IMR-90 (cell line): ENCODE measurements around the gene TNRC18. TPM values are rescaled to one million over a fixed set of nuclear protein-coding genes. Genes with fewer than 3 reads are reported as not detected.

Experiments used
- ATAC-seq: fragments of 200-7000 bp; cut with Tn5 transposase; 2 replicates; pipeline ENCODE4 v1.9.1; 2020; ENCODE audit warnings: low read depth, mild to moderate bottlenecking, moderate library complexity
- BruUV-seq: library from RNA; stranded (reverse); fragments of 400-500 nt; replicated peaks from 2 replicates; lab custom pipeline; 2021; lab: Mats Ljungman, UMichigan
- CTCF ChIA-PET: fragments of 300-600 bp; formaldehyde crosslinking; extraction: SDS; loops from one replicate; lab custom pipeline; 2021; ENCODE audit warnings: antibody characterized with exemption; lab: Yijun Ruan, JAX
- POLR2A ChIA-PET: fragments of 300-600 bp; sonication (Branson Sonifier 250); formaldehyde crosslinking; loops from one replicate; lab custom pipeline; 2022; ENCODE audit warnings: antibody characterized with exemption; ENCODE audit not compliant: unreplicated experiment; lab: Charles Lee
- DNase-seq: peaks from one replicate; pipeline ENCODE4 v3.0.0; 2013
- H2AFZ ChIP-seq: replicated peaks from 2 replicates; pipeline ENCODE3; 2013; ENCODE audit warnings: low read length, mild to moderate bottlenecking; ENCODE audit not compliant: poor library complexity
- H2AK5ac ChIP-seq: 2 replicates; pipeline ENCODE4 v1.6.1; 2013; ENCODE audit warnings: low read depth, low read length, inconsistent platforms
- H2AK9ac ChIP-seq: replicated peaks from 2 replicates; pipeline ENCODE3; 2013; ENCODE audit warnings: mild to moderate bottlenecking, low read depth, low read length, moderate library complexity; ENCODE audit not compliant: poor library complexity
- H2BK120ac ChIP-seq: 2 replicates; pipeline ENCODE4 v1.6.1; 2013; ENCODE audit warnings: low read depth, low read length, inconsistent platforms
- H2BK15ac ChIP-seq: 3 replicates; pipeline ENCODE4 v1.6.1; 2013; ENCODE audit warnings: low read depth, low read length, inconsistent platforms
- H2BK20ac ChIP-seq: 2 replicates; pipeline ENCODE4 v1.6.1; 2013; ENCODE audit warnings: low read depth, mild to moderate bottlenecking, inconsistent platforms, low read length, moderate library complexity
- H2BK5ac ChIP-seq: 2 replicates; pipeline ENCODE4 v1.6.1; 2013; ENCODE audit warnings: mild to moderate bottlenecking, low read depth, low read length, inconsistent platforms; ENCODE audit not compliant: poor library complexity, severe bottlenecking
- H3K14ac ChIP-seq: replicated peaks from 2 replicates; pipeline ENCODE4 v1.6.1; 2013; ENCODE audit warnings: low read depth, low read length, inconsistent platforms
- H3K18ac ChIP-seq: 2 replicates; pipeline ENCODE4 v1.6.1; 2013; ENCODE audit warnings: low read depth, low read length, control low read depth
- H3K23ac ChIP-seq: 2 replicates; pipeline ENCODE4 v1.6.1; 2013; ENCODE audit warnings: low read depth, low read length, inconsistent platforms
- H3K27ac ChIP-seq: 2 replicates; pipeline ENCODE4 v1.5.1; 2013; ENCODE audit warnings: mild to moderate bottlenecking, control low read depth, low read length; ENCODE audit not compliant: insufficient read depth
- H3K27me3 ChIP-seq: 2 replicates; pipeline ENCODE4 v1.6.1; 2013; ENCODE audit warnings: low read length; ENCODE audit not compliant: control insufficient read depth, insufficient read depth
- H3K36me3 ChIP-seq: 2 replicates; pipeline ENCODE4 v1.6.1; 2013; ENCODE audit warnings: low read length, mixed read lengths; ENCODE audit not compliant: control insufficient read depth, insufficient read depth
- H3K4ac ChIP-seq: 2 replicates; pipeline ENCODE4 v1.6.1; 2013; ENCODE audit warnings: low read depth, low read length, inconsistent platforms
- H3K4me1 ChIP-seq: 2 replicates; pipeline ENCODE4 v1.6.1; 2013; ENCODE audit warnings: low read length, mixed read lengths; ENCODE audit not compliant: control insufficient read depth, insufficient read depth
- H3K4me2 ChIP-seq: 2 replicates; pipeline ENCODE4 v1.6.1; 2013; ENCODE audit warnings: low read depth, mild to moderate bottlenecking, control low read depth, low read length, moderate library complexity
- H3K4me3 ChIP-seq: 2 replicates; pipeline ENCODE4 v1.5.1; 2013; ENCODE audit warnings: low read depth, mild to moderate bottlenecking, control low read depth, low read length, moderate library complexity; ENCODE audit not compliant: insufficient read depth
- H3K56ac ChIP-seq: 2 replicates; pipeline ENCODE4 v1.6.1; 2013; ENCODE audit warnings: low read length, inconsistent platforms; ENCODE audit not compliant: insufficient read depth; ENCODE audit errors: extremely low read depth
- H3K79me1 ChIP-seq, 2 experiments: 2 replicates each; pipeline ENCODE4 v1.6.1; 2013; ENCODE audit warnings: low read length in 2 of 2, inconsistent platforms in 1 of 2, low read depth in 1 of 2
- H3K9ac ChIP-seq: 2 replicates; pipeline ENCODE4 v1.6.1; 2013; ENCODE audit warnings: low read depth, low read length, control low read depth
- H3K9me1 ChIP-seq: 2 replicates; pipeline ENCODE4 v1.6.1; 2013; ENCODE audit warnings: low read length, inconsistent platforms; ENCODE audit not compliant: insufficient read depth
- H3K9me3 ChIP-seq: 2 replicates; pipeline ENCODE4 v1.6.1; 2013; ENCODE audit warnings: low read length; ENCODE audit not compliant: control insufficient read depth, insufficient read depth
- H4K20me1 ChIP-seq: 2 replicates; pipeline ENCODE4 v1.6.1; 2013; ENCODE audit warnings: low read length, inconsistent platforms; ENCODE audit not compliant: insufficient read depth
- H4K5ac ChIP-seq: 2 replicates; pipeline ENCODE4 v1.6.1; 2013; ENCODE audit warnings: mild to moderate bottlenecking, low read depth, low read length, control low read depth
- H4K8ac ChIP-seq, 2 experiments: 2 replicates each; pipeline ENCODE4 v1.6.1; 2013; ENCODE audit warnings: low read depth in 2 of 2, low read length in 2 of 2, control low read depth in 1 of 2, inconsistent platforms in 1 of 2
- H4K91ac ChIP-seq: 2 replicates; pipeline ENCODE4 v1.6.1; 2013; ENCODE audit warnings: low read depth, low read length, inconsistent platforms; ENCODE audit not compliant: insufficient read depth
- CHD1 ChIP-seq: IDR thresholded peaks from 2 replicates; pipeline ENCODE4 v1.6.1; 2012; ENCODE audit warnings: low read depth, low read length, improper control_type of control experiment
- ELK1 ChIP-seq: fragments of 150-350 bp; IDR thresholded peaks from 2 replicates; pipeline ENCODE4 v1.6.1; 2016; ENCODE audit warnings: low read depth, mild to moderate bottlenecking, low read length, moderate library complexity, borderline replicate concordance
- FOS ChIP-seq: fragments of 150-350 bp; IDR thresholded peaks from 2 replicates; pipeline ENCODE4 v1.6.1; 2016; ENCODE audit warnings: low read depth, low read length
- MAFK ChIP-seq: IDR thresholded peaks from 2 replicates; pipeline ENCODE4 v1.6.1; 2012; ENCODE audit warnings: low read depth, low read length, improper control_type of control experiment
- MAZ ChIP-seq: IDR thresholded peaks from 2 replicates; pipeline ENCODE4 v1.6.1; 2012; ENCODE audit warnings: low read depth, mild to moderate bottlenecking, low read length, improper control_type of control experiment, moderate library complexity, borderline replicate concordance
- NFE2L2 ChIP-seq: fragments of 150-350 bp; IDR thresholded peaks from 2 replicates; pipeline ENCODE4 v1.6.1; 2016; ENCODE audit warnings: low read depth, mild to moderate bottlenecking, low read length
- RAD21 ChIP-seq: IDR thresholded peaks from 2 replicates; pipeline ENCODE4 v1.6.1; 2012; ENCODE audit warnings: low read length, improper control_type of control experiment
- RCOR1 ChIP-seq: IDR thresholded peaks from 2 replicates; pipeline ENCODE4 v1.6.1; 2012; ENCODE audit warnings: mild to moderate bottlenecking, low read length, improper control_type of control experiment; ENCODE audit not compliant: insufficient replicate concordance
- RFX5 ChIP-seq: IDR thresholded peaks from 2 replicates; pipeline ENCODE4 v1.8.0; 2012; ENCODE audit warnings: low read depth, mild to moderate bottlenecking, low read length, moderate library complexity
- WGBS, 2 experiments: methylation state at CpG; one replicate each; pipeline versions ENCODE4 v1.1.5 to v1.1.7; 2013; ENCODE audit warnings: missing lambda C conversion rate in 2 of 2; ENCODE audit not compliant: insufficient read length in 1 of 2; ENCODE audit errors: extremely low coverage in 2 of 2; 5-methylcytosine and 5-hydroxymethylcytosine counted together
- dilution Hi-C: fragments of 300-500 bp; cut with HindIII; formaldehyde crosslinking; loops from one replicate; pipeline ENCODE4 v1.14.3; 2018; ENCODE audit warnings: low sequenced_read_pairs; ENCODE audit not compliant: unreplicated experiment
- in situ Hi-C: fragments of 300-500 bp; cut with MboI; formaldehyde crosslinking; loops from 3 replicates; pipeline ENCODE4 v1.14.3; 2019; ENCODE audit warnings: low sequenced_read_pairs, inconsistent platforms, mixed read lengths
- intact Hi-C: fragments of 100-400 bp; cut with micrococcal nuclease; formaldehyde crosslinking; loops from 2 replicates; pipeline ENCODE4 v1.10.0; 2022
- polyA plus RNA-seq, 3 experiments: library from polyadenylated mRNA; depleted of rRNA; stranded (reverse); fragments of >200 nt; gene quantifications; 2 replicates each; pipeline ENCODE4 v1.2.3, GENCODE V29; 2012; ENCODE audit warnings: low replicate concordance in 1 of 3
- total RNA-seq: library from RNA; depleted of rRNA; stranded (reverse); fragments of >200 nt; gene quantifications from 2 replicates; pipeline ENCODE4 v1.2.3, GENCODE V29; 2012

TNRC18 gene
- total and polyA plus RNA-seq, 2 of the 4 experiments (the other 2 are of a cell fraction): 4.7 to 29.6 TPM

GRCh38 chr7:5439572-5440496 lies 16.2 kb upstream of the TNRC18 start:
- H2AK5ac ChIP-seq: no peak overlapping the region; the same call in 1 of the 2 replicates
- no peak overlapping the region for H3K4me2 ChIP-seq
- no peak overlapping the region; the same call in 1 of the 2 replicates for H3K23ac ChIP-seq
- peaks cover 47% of the 10 kb centered on the region for H4K20me1 ChIP-seq
- H2BK120ac ChIP-seq: no peak overlapping the region
- BruUV-seq: no TSS peak
- in situ Hi-C loops (no loop called here), intact Hi-C loops (no loop called here), dilution Hi-C loops (no loop called here)
- 91% methylated on average over 6 of the region's 24 CpGs; no CpG with 5 or more reads in 1 of the 2 experiments for WGBS, 2 experiments
- DNase-seq: no peak
- H3K4me1 ChIP-seq: no peaks in the 10 kb centered on the region
- no peak overlapping the region for H2BK15ac ChIP-seq
- H3K9me3 ChIP-seq: peaks cover 12% of the 10 kb centered on the region
- H2BK20ac ChIP-seq: no peak overlapping the region
- H3K4ac ChIP-seq: no peak overlapping the region
- no peak overlapping the region for H3K4me3 ChIP-seq
- no peaks in the 10 kb centered on the region for H3K27me3 ChIP-seq
- ChIA-PET CTCF (no interaction called here), POLR2A (no interaction called here)
- H3K14ac ChIP-seq: no peak overlapping the region
- H3K36me3 ChIP-seq: peaks cover 21% of the 10 kb centered on the region; the same call in 1 of the 2 replicates
- H4K91ac ChIP-seq: no peak overlapping the region
- no peak for ATAC-seq
- H3K9me1 ChIP-seq: no peaks in the 10 kb centered on the region; the same call in 1 of the 2 replicates
- no peak overlapping the region for H2BK5ac ChIP-seq
- no peak for TF ChIP-seq ELK1
- no peak for TF ChIP-seq MAZ
- TF ChIP-seq RAD21: no peak
- TF ChIP-seq NFE2L2: no peak
- no peak for TF ChIP-seq RCOR1
- TF ChIP-seq RFX5: no peak
- no peak for TF ChIP-seq MAFK
- no peak for TF ChIP-seq CHD1
- no peak for TF ChIP-seq FOS
- H2AK9ac ChIP-seq: no peak overlapping the region
- H3K56ac ChIP-seq: no peak overlapping the region
- H4K5ac ChIP-seq: no peak overlapping the region
- H4K8ac ChIP-seq: no peak overlapping the region
- no peak overlapping the region for H3K27ac ChIP-seq
- no peak overlapping the region for H3K18ac ChIP-seq
- H3K9ac ChIP-seq: no peak overlapping the region
- H3K79me1 ChIP-seq: peaks cover 21 to 44% of the 10 kb centered on the region in 2 experiments
- no peak overlapping the region for H2AFZ ChIP-seq
